SHP77 (cell line): Measurements from ENCODE around the gene C6orf120.

ENCODE experiments used
- DNase-seq, 2 experiments: peaks; one replicate each; lab custom pipeline; 2025; lab: John Stamatoyannopoulos, UW

The C6orf120 gene

GRCh38 chr6:169701954-169702839 is at the start of gene C6orf120, which contains the start of gene WDR27:
TSS of gene C6orf120 (plus strand) at chr6:169702126. CDS start at chr6:169702460, 334 bp downstream.
TSS of gene WDR27 (minus strand) at chr6:169702029. CDS start at chr6:169689005, 13,024 bp downstream.
- DNase-seq = peak; percentile 91 to 94

- no peak for DNase-seq
Measured at GRCh38 chr6:169652896-169653295, 49.0 kb upstream of the C6orf120 start.

- DNase-seq = no peak
Measured at GRCh38 chr6:169653691-169654090, 48.2 kb upstream of the C6orf120 start.

- DNase-seq = no peak
Measured at GRCh38 chr6:169654598-169655391, 47.1 kb upstream of the C6orf120 start.

- DNase-seq = no peak
Measured at GRCh38 chr6:169656546-169657283, 45.2 kb upstream of the C6orf120 start.

GRCh38 chr6:169657284-169657610 is 44.7 kb upstream of the C6orf120 start:
- DNase-seq = no peak

- no peak for DNase-seq
Measured at GRCh38 chr6:169659820-169660610, 41.9 kb upstream of the C6orf120 start.

GRCh38 chr6:169660751-169661390 is 41.1 kb upstream of the C6orf120 start:
- no peak for DNase-seq

- no peak for DNase-seq
Measured at GRCh38 chr6:169661391-169661756, 40.6 kb upstream of the C6orf120 start.

- no peak for DNase-seq
Measured at GRCh38 chr6:169663468-169663867, 38.5 kb upstream of the C6orf120 start.

- DNase-seq = no peak
Measured at GRCh38 chr6:169664227-169664626, 37.7 kb upstream of the C6orf120 start.

GRCh38 chr6:169665289-169665688 is 36.6 kb upstream of the C6orf120 start:
- DNase-seq = no peak

GRCh38 chr6:169666441-169666840 is 35.5 kb upstream of the C6orf120 start:
- DNase-seq = no peak

GRCh38 chr6:169667716-169668115 is 34.2 kb upstream of the C6orf120 start:
- DNase-seq = no peak

GRCh38 chr6:169668203-169668847 is 33.6 kb upstream of the C6orf120 start:
- DNase-seq = no peak

- no peak for DNase-seq
Measured at GRCh38 chr6:169669147-169669546, 32.8 kb upstream of the C6orf120 start.

- DNase-seq = no peak
Measured at GRCh38 chr6:169669889-169670288, 32.0 kb upstream of the C6orf120 start.

GRCh38 chr6:169671563-169671962 is 30.4 kb upstream of the C6orf120 start:
- DNase-seq = no peak

GRCh38 chr6:169675011-169675410 is 26.9 kb upstream of the C6orf120 start:
- DNase-seq = no peak

GRCh38 chr6:169677096-169677495 is 24.8 kb upstream of the C6orf120 start:
- DNase-seq = no peak
